Right lung (tissue), 5 donors: ENCODE results near the gene AEN. TPM values are rescaled to one million over a fixed set of nuclear protein-coding genes. Genes with fewer than 3 reads are reported as not detected.

Experiments
- DNase-seq, 2 donors: peaks; one replicate each; pipeline ENCODE4 v3.0.0-alpha.2; 2013
- polyA plus RNA-seq, 5 donors: library from polyadenylated mRNA; unstranded; fragments of 120-200 nt; gene quantifications; one replicate each; pipeline versions ENCODE4 v1.2.1 to v1.2.3, GENCODE V29; 2013; ENCODE audit warnings: inconsistent platforms in 1 of 5, low replicate concordance in 1 of 5; ENCODE audit not compliant: insufficient read length in 5 of 5, insufficient read depth in 1 of 5

The AEN gene
- polyA plus RNA-seq, 5 donors: 3.4 to 6.4 (median 5.2) TPM

DNA sequence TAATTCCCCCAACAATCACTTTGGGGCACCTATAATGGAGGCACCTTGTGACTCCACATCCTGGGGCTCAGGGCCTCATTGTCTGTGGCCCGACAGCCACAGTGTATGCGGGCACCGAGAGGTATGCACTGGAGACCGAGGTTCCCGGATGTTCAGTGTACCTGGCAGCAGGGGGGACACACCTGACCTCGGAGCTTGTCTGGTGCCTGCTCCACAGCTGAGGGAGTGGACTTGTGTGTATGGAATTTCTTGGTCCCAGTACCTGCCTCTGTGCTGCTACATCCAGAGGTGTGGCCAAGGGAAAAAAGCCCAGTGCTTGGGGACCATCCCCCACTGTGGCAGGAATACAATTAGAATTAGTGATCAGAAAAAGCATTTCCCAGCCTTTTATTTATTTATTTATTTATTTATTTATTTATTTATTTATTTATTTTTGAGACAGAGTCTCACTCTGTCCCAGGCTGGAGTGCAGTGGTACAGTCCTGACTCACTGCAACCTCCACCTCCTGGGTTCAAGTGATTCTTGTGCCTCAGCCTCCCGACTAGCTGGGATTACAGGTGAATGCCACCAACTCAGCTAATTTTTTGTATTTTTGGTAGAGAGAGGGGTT, 8.8 kb upstream of the AEN start:
- DNase-seq: no peak

DNA sequence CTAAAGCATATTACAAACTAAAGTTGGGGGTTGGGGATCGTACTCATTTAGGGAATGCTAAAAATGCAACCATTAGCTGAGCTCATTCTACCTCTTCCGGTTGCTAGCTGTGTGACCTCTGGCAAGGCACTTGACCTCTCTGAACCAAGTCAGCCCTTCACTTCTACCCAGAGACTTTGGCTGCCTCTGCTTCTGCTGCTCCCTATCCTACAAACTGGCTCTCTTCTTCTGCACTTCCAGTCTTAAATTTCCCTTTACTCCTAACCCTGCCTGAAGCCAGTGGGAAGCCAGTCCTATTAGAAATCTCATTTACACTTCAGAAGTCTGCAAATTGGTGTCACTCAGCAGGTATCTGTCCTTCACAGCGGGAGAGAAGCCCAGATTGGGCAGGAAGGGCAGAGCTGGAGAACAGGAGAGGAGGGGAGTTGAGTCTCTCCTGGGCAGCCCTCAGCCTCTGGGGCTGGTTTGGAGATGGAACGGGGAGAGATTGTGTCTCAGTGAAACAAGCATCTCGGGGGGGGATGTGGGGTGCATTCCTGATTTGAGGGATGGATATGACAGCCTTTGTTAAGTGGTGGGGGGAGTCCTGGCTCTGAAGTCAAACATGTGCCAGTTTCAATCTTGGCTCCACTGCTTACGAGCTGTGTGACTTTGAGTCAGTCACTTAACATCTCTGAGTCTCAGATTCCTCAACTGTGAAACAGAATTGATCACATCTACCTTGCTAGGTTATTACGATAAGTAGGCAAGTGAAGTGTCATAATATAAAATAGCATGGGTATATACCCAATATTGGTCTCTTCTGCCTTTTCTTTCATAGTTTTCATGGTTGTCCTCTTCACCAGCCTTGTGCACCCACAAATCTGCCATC, 7.8 kb upstream of the AEN start:
- no peak for DNase-seq

DNA sequence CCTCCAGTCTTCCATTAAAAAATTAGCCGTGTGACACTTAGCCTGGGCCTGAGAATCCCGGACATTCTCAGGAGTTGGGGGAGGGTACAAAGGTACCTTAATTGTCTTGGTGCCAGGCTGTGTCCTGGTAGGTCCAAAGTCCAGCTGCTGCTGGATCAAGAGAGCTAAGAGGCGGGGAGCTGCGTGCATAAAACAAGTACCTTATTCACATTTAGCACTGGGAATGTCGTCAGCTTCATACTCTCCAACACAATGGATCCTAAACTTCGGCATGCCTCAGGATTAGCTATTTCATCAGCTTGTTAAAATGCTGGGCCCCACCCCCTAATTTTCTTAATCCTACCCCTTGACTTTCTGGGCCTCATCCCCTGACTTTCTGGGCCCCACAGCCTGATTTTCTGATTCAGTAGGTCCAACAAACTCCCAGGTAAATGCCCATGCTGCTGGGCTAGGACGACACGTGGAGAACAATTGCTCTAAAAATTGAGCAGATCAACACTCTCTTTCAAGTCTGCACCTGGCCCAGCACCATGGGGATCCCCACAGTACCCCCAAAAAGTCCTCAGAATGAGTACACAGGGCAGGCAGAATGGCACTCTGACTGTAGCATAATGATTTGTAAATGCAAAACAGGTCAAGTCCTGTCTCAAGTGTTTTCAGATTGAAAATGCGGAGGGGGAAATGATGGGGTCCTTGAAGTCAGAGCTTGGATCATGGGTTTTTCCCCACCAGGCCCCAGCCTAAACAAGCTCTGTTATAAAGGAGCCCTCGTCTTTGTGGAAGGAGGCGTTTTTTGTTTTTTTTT, 5.6 kb upstream of the AEN start:
- no peak for DNase-seq

DNA sequence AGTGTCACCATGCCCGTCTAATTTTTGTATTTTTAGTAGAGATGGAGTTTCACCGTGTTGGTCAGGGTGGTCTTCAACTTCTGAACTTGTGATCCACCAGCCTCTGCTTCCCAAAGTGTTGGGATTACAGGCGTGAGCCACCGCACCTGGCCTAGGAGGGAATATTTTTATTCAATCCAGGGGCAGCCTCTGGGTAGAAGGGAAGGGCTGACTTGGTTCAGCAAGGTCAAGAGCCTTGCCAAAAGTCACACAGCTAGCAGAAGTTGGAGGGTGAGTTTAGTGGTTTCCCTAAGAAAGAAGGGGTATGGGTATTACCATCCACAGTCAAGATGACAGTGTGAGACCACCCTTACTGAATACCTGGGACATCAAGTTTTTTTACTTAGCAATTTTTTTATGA, 4.9 kb upstream of the AEN start:
- no peak for DNase-seq

DNA sequence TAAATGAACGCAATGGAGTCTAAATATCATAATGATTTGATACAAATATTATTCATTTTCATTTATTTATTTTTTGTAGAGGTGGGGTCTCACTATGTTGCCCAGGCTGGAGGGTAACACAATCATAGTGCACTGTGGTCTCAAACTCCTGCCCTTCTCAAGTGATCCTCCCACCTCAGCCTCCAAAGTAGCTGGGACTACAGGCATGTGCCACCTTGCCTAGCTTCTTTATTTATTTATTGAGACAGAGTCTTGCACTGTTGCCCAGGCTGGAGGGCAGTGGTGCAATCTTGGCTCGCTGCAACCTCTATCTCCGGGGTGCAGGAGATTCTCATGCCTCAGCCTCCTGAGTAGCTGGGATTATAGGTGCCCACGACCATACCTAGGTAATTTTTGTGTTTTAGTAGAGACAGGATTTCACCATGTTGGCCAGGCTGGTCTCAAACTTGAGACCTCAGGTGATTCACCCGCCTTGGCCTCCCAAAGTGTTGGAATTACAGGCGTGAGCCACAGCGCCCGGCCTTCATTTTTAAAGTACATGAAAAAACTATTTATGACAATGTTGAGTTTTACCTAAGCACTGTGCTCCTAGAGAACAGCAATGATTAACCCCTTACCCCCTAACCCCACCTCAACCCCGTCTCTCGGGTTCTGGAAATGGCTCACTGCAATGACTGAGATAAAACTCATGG, 4.0 kb upstream of the AEN start:
- DNase-seq: no peak

DNA sequence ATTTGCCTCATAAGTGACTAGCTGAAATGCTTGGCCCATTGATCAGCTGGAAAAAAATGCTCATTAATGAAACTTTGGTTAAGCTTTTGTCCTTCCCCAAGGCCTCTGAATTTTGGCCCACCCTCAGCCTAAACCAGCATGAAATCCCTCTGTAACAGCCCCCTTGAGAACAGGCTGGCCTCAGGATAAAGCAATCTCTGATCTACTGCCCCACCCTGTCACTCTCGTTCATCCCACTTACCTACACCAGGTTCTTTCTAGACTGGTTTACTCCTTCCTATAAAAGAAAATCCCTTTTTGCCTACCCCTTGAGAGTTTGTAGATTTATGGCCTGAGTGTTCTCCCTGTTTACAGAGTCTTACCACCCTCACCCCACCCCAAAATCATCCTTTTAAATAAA, 3.4 kb upstream of the AEN start:
- DNase-seq: no peak

DNA sequence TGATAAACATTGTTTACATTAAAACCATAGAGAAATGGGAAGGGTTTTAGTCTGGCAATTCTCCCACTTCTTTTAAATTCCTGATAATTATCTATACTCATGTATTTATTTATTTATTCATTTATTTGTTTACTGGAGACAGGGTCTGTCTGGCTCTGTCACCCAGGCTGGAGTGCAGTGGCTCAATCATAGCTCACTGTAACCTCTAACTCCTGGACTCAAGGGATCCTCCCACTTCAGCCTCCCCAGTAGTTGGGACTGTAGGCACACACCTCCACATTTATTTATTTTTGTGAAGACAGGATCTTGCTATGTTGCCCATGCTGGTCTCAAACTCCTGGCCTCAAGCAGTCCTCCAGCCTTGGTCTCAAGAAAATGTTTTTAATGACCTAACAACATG, 2.5 kb upstream of the AEN start:
- no peak for DNase-seq

DNA sequence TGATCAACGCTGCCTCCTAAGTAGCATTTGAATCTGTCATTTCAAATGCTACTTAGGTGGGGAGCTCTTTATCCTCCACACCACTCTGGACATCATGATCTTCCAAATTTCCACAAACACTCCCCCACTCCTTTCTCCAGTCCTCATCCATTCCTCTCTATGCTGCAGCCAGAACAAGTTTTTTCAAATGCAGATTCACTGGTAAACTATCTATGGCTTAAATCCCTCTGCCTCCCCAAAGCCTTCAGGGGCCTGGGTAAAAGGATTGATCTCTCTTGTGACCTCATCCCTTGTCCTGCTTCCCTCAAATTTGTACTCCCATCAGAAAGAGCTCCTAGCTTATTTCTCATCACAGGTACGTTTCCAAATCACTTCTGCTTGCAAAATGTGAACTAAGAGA, 1.3 kb upstream of the AEN start:
- no peak for DNase-seq

DNA sequence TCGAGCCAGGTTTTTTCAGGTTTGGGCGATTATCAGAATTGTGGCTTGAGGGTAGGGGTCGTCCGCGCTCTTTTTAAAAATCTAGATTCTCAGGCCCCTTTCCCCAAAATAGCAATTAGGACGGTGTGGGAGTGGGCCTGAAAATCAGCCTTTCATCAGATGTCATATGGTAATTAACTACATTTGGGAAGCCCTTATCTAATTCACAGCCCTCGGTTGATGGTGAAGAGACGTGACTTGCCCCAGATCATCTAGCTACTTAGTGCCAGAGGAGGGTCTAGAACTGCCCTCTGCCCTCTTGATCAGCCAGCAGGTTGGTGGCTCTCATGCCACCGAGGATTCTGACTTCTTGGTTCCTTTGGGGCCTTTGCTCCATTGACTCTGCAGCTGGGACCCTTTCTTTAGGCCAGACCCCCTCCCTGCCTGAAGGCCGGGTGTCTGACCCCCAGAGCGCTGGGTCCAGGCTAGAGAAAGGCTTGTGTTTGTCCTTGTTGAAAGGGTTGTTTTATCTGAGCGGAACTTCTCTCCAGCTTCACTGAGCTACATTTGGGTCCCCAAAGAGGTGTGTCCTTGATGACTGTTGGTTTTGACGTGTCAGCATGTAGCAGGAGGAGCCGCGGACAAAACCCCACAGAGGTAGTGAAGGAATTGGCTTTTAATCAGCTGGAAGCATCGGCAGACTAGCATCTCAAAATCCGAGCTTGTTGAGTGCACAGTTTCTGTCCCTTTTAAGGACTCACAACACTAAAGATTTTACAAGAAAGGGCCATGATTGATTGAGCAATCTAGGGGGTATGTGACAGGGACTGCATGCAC, 857 bp downstream of the AEN start:
- DNase-seq: no peak

DNA sequence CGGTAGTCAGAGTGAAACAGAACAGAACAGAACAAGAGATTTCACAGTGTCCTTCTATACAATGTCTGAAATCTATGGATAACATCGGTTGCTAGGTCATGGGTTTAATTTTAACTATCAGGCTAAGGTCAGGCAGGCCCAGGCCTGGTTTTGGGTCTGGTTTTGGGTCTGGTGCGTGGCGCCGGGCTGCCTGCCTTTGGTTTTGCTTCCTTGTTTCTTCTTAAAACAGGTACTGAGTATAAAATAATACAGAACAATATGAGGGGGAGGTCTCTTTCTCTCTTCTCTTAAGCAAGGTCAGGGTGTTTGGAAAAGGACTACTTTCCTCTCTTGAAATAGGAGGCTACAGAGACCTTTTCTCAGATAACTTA, 1.4 kb downstream of the AEN start:
- no peak for DNase-seq

DNA sequence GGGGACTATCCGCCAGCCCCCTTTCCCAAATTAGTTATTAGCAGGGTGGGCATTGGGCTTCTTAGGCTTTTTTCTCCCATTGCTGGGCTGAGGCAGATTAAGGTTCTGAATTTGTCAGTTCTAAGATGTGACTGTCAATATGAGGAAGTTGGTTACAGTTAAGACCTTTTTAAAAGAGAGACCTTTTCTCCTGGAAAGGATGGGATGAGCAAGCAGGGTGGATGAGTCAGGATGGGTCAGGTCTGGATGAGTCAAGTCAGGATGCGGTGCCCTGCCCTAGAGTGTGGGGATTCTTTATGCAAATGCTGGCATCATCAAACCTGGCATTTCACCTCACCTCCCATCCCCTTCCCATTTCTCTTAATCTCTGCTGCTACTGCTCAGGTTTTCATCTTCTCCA, 1.9 kb downstream of the AEN start:
- no peak for DNase-seq

DNA sequence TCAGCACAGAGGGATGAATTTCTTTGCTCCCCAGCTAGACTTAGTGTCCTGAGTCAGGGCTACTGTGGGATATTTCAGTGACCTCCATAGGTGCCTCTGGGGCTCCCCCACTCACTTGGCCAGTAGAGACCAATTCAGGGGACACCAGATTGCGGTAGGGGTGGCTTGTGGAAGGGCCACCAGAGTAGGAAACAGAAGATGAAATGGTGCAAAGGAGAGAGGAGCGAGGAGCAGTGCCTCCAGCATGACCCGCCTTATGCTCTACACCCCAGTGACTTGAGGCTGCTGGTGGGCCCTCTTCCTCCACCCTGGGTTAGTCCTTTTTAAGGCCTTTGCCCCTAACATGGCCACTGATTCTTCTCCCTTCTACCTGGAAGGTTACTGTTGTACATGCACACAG, 2.5 kb downstream of the AEN start:
- DNase-seq: no peak

DNA sequence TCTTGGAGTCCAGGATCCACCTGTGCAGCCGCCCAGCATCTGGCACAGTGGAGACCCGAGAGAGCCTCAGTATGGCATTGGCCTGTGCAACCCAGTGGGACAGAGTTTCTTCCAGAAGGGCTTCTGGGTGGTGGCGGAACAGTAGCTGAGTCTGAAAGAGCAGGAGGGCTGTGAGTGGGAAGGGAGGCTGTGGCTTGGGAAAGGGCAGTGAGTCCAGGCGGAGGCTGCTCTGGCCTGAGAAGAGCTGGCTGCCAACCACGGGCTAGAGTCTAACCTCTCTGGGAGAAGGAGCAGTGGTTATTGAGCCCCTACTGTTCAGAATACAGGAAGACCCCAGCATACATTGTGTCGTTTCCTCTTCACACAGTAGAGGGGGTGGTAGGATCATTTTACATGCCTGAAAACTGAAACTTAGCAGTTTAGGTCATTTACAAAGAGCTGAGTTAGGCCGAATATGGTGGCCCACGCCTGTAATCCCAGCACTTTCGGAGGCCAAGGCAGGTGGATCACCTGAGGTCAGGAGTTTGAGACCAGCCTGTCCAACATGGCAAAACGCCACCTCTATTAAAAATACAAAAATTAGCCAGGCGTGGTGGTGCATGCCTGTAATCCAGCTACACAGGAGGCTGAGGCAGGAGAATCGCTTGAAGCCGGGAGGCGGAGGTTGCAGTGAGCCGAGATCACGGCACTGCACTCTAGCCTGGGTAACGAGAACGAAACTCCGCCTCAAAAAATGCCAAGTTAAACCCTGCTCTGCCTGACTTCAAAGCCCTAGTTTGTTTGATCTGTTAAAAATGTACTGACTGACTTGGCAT, 3.2 kb downstream of the AEN start:
- DNase-seq: peak; percentile 34 to 59

DNA sequence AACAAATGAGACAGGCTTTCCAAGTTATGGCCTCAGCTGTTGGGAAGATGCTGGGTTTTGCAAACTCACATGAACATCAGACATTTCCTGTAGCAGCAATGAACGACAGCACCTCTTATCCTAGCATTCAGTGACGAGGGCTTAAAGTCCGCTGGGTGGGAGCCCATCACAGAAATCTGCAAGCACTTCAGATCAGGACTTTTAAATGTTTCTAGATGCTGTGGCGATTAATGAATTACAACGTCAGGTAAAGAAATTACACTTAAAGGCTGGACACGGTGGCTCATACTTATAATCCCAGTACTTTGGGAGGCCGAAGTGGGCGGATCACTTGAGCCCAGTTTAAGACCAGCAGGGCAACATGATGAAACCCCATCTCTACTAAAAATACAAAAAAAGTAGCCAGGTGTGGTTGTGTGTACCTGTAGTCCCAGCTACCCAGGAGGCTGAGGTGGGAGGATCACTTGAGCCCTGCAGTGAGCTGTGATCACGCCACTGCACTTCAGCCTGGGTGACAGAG, 3.9 kb downstream of the AEN start:
- DNase-seq: no peak

DNA sequence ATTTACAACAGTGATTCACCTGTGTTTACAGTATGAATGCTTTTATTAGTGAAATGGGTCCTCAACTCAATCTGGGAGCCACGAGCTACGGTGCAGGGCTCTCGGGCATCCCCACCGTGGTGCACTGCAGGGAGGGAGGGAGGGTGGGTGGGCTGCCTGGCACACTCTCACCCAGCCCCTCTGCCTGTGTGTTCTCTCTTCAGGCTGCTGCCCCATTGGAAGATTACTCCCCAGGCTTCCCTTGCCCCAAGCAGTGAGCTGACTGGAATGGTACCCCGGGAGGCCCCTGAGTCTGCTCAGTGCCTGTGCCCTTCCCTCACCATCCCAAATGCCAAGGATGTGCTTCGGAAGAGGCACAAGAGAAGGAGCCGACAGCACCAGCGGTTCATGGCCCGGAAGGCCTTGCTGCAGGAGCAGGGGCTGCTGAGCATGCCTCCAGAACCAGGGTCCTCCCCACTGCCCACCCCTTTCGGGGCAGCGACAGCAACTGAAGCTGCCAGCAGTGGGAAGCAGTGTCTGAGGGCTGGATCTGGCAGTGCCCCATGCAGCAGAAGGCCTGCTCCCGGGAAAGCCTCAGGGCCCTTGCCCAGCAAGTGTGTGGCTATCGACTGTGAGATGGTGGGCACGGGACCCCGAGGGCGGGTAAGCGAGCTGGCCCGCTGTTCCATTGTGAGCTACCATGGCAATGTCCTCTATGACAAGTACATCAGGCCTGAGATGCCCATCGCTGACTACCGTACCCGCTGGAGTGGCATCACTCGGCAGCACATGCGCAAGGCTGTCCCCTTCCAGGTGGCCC, 5.0 kb downstream of the AEN start:
- DNase-seq: no peak

DNA sequence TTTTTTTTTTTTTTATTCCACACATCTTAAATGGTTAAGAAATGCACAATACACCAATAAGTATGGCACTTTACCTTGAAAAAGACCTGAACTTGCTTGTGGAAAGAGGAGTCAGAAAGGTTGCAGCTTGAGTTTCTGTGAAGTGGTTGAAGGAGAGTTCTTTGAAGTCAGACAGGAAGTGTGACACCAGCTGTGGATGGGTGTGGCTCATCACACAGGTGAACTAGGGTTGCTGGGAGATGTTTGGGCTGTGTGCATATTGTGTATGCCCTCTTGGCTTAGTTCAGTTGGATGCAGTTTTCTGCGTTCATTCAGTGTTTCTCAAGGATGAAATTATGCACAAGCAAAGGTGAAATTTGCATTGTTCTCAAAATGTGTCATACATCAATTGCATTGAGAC, 6.3 kb downstream of the AEN start:
- no peak for DNase-seq

DNA sequence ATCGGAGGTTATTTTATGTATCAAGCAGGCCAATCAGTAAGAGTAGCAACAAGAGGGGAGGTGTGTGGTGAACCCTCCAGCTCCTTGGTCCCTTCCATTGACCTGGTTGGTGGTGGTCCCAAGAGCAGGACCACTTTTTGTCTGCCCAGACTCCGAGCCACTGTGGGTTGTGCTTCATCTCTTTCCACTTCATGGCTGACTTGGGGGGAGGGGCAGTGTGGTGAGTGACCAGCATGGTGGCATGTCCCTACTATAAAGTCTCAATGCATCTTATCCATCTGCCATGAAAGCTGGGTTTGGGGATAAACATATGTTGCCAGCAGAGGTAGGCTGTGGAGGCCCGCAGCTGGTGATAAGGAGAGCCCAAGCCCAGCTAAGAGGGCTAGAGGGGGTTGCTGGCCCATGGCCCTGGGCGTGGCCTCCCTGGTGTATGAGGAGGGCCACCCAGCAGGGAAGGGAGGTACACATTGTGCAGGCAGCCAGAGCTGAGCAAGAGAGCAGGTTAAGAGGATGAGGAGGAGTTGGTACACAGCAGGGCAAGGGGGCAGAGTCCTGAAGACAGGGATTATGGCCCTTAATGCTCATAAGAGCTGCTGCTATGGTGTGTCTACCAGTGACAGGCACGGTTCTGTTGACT, 7.0 kb downstream of the AEN start:
- no peak for DNase-seq

DNA sequence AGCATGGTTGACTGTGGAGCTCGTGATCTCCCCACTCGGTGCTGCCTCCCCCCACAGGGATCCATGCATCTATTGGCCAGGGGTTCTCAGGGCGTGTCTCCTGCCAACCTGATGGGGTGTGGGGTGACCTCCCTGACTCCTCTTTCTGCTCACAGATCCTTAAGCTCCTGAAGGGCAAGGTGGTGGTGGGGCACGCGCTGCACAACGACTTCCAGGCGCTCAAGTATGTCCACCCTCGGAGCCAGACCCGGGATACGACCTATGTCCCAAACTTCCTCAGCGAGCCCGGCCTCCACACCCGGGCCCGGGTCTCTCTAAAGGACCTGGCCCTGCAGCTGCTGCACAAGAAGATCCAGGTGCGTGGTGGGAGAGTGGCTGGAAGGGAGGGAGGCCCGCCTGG, 7.9 kb downstream of the AEN start:
- DNase-seq: no peak
